AG04450 (cell line): ENCODE data around the gene AKR1E2. TPM values are rescaled to one million over a fixed set of nuclear protein-coding genes. Genes with fewer than 3 reads are reported as not detected.
A peak's percentile ranks its signal among the peaks of the same experiment; 100 is the strongest.

Source experiments
- CTCF ChIA-PET: fragments of 300-600, 350-600 bp; formaldehyde crosslinking; extraction: SDS; loops from one replicate; lab custom pipeline; 2022; ENCODE audit warnings: antibody characterized with exemption, inconsistent platforms; lab: Charles Lee
- POLR2A ChIA-PET: fragments of 350-600 bp; formaldehyde crosslinking; extraction: SDS; loops from one replicate; lab custom pipeline; 2021; ENCODE audit warnings: antibody characterized with exemption, inconsistent platforms; lab: Yijun Ruan, JAX
- DNase-seq: peaks from one replicate; pipeline ENCODE4 v3.0.0-alpha.2; 2011; ENCODE audit warnings: low read depth, low spot score
- H3K27ac ChIP-seq: one replicate; pipeline ENCODE4 v1.5.1; 2012; ENCODE audit warnings: low read depth, low read length, control low read depth
- H3K27me3 ChIP-seq: one replicate; pipeline ENCODE4 v1.6.0; 2012; ENCODE audit warnings: low read length; ENCODE audit not compliant: control insufficient read depth, insufficient read depth
- H3K4me3 ChIP-seq: 2 replicates; pipeline ENCODE4 v1.5.1; 2011; ENCODE audit warnings: mild to moderate bottlenecking, low read depth, low read length, control low read depth
- H3K9me3 ChIP-seq: 2 replicates; pipeline ENCODE4 v1.5.1; 2012; ENCODE audit warnings: low read length; ENCODE audit not compliant: control insufficient read depth, insufficient read depth
- CTCF ChIP-seq: IDR thresholded peaks from 2 replicates; pipeline ENCODE4 v1.5.1; 2011; ENCODE audit warnings: low read depth, low read length, control low read depth, inconsistent platforms
- polyA plus RNA-seq: library from polyadenylated mRNA; depleted of rRNA; stranded (reverse); fragments of >200 nt; gene quantifications from 2 replicates; pipeline ENCODE4 v1.2.3, GENCODE V29; 2011

Gene AKR1E2
- polyA plus RNA-seq, 1 experiment = 1.3 TPM

GRCh38 chr10:4882704-4883078 lies 56.7 kb downstream of the AKR1E2 start:
- peak overlapping the region; percentile 70 for H3K27ac ChIP-seq
- TF ChIP-seq CTCF = no peak
- CTCF ChIA-PET = interaction anchor here (0.9 kb wide), 1 partner anchor 33 kb away, joined by 4 read pairs; no protein-coding TSS in a partner anchor
- no peak overlapping the region for H3K4me3 ChIP-seq
- DNase-seq = no peak
- H3K9me3 ChIP-seq = no peaks in the 10 kb centered on the region
- POLR2A ChIA-PET = interaction anchor here (1.0 kb wide), 1 partner anchor 65 kb away, joined by 4 read pairs; no protein-coding TSS in a partner anchor
- H3K27me3 ChIP-seq = no peaks in the 10 kb centered on the region

GRCh38 chr10:4883079-4883739 lies 57.2 kb downstream of the AKR1E2 start:
- no peak for TF ChIP-seq CTCF
- CTCF ChIA-PET = interaction anchor here (0.9 kb wide), 1 partner anchor 33 kb away, joined by 4 read pairs; no protein-coding TSS in a partner anchor
- DNase-seq = peak; percentile 48
- Histone ChIP-seq H3K27me3 (no peaks in the 10 kb centered on the region), H3K27ac (peak overlapping the region; percentile 70), H3K9me3 (no peaks in the 10 kb centered on the region), H3K4me3 (no peak overlapping the region)
- POLR2A ChIA-PET = interaction anchor here (1.0 kb wide), 1 partner anchor 64 kb away, joined by 4 read pairs; no protein-coding TSS in a partner anchor

GRCh38 chr10:4885162-4885561 lies 59.2 kb downstream of the AKR1E2 start:
- POLR2A ChIA-PET = no interaction called here
- Histone ChIP-seq H3K27ac (no peak overlapping the region), H3K4me3 (no peak overlapping the region), H3K27me3 (no peaks in the 10 kb centered on the region), H3K9me3 (no peaks in the 10 kb centered on the region)
- CTCF ChIA-PET = no interaction called here
- no peak for TF ChIP-seq CTCF
- no peak for DNase-seq

GRCh38 chr10:4887501-4887900 lies 61.5 kb downstream of the AKR1E2 start:
- no peak for TF ChIP-seq CTCF
- ChIA-PET POLR2A (no interaction called here), CTCF (no interaction called here)
- Histone ChIP-seq H3K27me3 (no peaks in the 10 kb centered on the region), H3K27ac (no peak overlapping the region), H3K4me3 (no peak overlapping the region), H3K9me3 (no peaks in the 10 kb centered on the region)
- DNase-seq = no peak

- POLR2A ChIA-PET = no interaction called here
- DNase-seq = no peak
- Histone ChIP-seq H3K27me3 (no peaks in the 10 kb centered on the region), H3K4me3 (no peak overlapping the region), H3K9me3 (no peaks in the 10 kb centered on the region), H3K27ac (no peak overlapping the region)
- TF ChIP-seq CTCF = no peak
- CTCF ChIA-PET = no interaction called here
These were observed 62.2 kb downstream of the AKR1E2 start for GRCh38 chr10:4888236-4888635.
